ENCODE data around the gene POLR3H.

GRCh38 chr22:41579297-41579996 lies 35.2 kb upstream of the POLR3H start:
- TF ChIP-seq POLR2AphosphoS5 (IDR thresholded peaks at IDR 0.05; ENCODE audit: borderline replicate concordance, low read depth, low read length) (no peak), EZH2 (IDR thresholded peaks at IDR 0.05) (no peak), FOXP2 (optimal IDR thresholded peaks at IDR 0.05; ENCODE audit: control extremely low read depth, extremely low read length, insufficient read depth) (no peak)
